ENCODE measurements around the gene CHSY1.
"Not testable (repeated sequence)": the region's sequence is repeated elsewhere in the genome, so short reads cannot be mapped to it uniquely, and the experiment has no call there.

Gene CHSY1

DNA sequence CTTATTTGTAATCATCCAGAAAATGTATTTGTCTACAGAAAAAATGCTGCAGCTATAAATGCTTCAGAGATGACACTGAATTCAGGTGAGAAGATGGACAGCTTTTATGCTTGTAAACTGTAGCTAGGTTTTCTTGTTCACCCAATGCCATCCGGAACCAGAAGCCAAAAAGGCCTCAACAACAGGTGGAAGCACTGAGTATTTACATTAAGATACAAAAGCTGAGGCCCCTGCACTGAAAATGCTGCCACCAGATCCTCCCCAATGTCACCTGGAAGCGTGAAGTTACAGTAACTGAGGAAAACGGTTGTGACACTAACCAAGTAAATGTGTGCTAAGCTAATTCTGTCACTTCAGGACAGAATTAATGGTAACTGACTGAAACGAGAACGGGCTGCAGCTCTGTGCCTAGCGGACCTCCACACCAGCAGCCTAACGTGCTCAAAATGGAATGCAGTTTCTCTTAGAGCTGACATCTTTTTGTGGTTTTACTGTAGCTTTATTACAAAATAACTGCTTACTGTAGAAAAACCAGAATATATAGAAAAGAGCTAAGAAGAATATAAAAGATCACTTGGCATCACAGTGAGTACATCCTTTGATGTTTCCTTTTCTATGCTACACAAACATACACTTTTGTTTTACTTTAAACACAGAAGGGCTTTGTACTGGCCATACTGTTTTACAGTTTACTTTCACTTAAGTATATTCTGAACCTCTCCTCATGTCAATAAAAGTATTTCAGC lies 7.6 kb downstream of the CHSY1 start:
- DNase-seq (ENCODE audit: low spot score) = no peak

DNA sequence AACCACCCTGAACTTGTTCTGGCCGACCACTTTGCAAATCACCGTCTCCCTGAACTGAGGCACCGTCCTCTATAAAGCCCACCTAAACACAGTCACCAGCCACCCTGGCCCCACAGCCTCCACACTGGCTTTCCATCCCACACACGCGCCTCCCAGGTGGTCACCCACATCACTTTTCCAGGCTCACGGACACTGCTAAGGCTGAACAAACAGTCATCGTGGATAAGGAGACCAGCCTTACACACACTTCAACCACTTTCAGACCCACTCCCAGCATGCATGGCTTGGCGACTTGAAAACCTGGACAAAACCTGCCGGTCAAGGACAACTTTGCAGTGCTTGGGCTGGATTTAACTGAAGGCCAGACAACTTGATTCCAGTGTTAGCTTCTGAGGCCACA lies 8.4 kb downstream of the CHSY1 start:
- DNase-seq (ENCODE audit: low spot score) = no peak

DNA sequence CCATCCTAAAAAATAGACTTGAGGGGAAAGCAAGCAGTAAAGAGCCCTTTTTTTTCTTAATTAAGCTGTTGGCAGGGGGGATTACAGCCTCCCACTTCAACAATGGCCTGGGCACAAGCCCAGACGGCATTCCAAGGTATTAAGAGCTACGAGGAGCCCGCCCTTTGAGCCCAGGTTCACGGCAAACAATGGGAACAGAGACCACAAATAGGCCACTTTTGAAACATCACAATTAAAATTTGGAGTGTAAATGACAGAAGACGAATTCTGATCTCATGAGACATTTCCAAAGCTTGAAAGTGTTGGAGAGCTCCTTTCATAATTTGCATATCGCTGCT lies 8.9 kb downstream of the CHSY1 start:
- no peak for DNase-seq (ENCODE audit: low spot score)

DNA sequence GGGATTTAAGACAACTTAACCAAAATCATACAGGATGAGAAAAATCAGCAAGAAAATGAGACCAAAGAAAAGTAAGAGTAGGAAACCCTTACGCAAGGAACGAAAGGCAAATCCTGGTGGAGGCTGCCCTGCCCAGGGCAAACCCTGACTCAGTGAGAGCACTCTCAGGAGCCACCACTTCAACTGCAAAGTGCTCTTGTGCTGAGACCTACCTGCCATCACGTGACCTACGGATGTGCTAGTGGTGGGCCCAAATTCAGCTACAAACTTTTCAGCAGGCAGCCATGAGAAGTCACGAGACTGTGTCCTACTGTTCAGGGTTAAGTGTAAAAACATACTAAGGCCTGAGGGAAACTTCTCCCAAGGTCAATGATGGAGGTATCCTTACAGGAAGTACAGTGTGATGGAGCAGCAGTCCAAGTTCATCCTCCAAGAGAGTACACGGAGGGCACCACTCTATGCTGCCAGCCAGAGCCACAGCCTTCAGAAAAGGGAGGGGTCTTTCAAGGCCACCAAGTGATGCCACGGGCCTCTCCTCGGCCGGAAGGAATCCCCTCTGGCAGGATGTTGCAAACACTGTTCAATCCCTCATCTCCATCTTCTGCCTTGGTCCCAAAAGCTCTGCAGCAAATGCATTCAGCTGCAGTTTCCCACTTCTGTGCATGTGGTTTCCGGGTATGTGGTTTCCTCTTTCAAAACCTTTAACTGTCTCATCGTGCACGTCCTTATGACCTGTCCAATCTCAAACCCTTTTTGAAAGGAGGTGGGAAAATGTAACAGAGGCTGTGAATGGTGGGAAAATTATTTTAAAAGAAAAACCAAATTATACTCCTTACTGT lies 9.5 kb downstream of the CHSY1 start:
- DNase-seq (ENCODE audit: low spot score) = peak; percentile 67

DNA sequence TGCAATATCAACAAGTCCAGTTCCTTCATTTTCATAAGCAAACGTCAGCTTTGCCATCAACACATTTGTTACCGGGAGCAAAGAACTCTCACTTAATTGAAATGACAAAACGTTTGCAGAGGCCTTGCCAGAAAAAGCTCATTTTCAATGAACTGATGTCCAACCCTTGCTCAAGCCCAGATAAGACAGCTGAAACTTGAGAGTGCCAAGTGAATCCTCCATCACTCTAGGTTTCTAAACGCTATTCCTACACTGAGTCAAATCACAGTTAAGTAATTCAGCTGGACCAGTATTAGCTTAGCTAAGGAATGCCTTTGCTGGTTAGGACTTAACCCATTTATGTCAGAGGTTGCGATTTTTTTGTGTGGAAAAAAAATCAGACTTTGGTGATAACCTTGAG lies 11.5 kb downstream of the CHSY1 start:
- no peak for DNase-seq (ENCODE audit: low spot score)

DNA sequence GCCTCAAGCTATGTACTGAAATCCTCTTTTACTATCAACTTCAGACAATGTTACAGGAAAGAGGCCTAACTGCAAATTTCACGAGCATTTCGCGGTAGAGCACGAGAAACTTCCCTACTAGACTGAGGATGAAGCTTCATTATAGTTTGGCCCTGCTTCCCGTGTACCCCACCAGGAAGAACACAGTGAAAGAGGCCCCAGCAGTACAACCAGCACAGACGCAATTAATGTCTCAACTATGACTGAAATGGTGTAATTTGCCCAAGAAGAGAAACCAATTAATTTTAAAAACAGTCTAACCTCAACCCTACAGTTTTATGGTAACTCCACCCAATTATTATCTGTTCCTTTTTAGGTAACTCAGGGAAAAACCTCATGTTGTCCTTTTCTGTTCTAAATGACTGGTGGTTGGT lies 12.1 kb downstream of the CHSY1 start:
- no peak for DNase-seq (ENCODE audit: low spot score)

DNA sequence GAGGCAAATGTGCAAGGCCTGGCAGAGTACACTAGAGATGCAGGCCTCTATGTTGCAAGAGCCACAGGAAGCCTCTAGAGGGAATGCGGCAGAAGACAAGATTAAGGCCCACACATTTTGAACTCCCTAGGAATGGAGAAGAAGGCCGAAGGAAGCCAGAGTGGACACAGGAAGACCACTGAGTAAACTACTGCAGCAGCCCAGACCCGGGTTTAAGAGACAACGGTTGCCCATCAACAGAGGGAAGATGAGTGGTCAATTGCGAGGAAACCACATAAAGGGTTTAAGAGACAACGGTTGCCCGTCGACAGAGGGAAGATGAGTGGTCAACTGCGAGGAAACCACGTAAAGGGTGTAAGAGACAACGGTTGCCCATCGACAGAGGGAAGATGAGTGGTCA lies 14.6 kb downstream of the CHSY1 start:
- DNase-seq (ENCODE audit: low spot score) = no peak

DNA sequence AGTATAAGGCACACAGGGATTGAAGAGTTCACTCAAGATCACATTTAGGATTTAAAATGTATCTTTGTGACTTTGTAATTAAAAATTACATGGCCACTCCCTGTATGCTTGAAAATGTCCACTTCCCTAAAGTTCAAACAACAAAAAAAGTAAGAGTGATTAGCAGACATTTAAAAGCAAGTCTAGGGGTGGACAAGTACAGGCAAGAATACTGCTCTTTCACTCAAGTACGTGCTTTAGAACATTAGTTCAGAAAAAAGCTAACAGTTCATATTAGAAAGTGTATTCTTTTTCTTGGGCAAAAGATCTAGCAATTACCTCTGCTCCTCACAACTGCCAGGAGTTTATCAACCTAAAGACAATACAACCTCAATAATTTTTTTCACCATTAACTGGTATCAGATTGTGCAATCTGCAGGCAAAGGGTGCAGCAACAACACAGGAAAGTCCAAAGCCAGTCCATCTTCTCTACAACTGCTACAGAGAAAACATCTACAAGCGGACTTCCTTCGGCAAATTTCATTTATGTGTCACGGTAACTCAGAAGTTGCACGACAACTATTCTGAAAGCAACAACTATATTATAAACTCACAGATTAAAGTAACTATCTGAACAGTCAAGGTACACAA lies 18.1 kb downstream of the CHSY1 start:
- no peak for DNase-seq (ENCODE audit: low spot score)

DNA sequence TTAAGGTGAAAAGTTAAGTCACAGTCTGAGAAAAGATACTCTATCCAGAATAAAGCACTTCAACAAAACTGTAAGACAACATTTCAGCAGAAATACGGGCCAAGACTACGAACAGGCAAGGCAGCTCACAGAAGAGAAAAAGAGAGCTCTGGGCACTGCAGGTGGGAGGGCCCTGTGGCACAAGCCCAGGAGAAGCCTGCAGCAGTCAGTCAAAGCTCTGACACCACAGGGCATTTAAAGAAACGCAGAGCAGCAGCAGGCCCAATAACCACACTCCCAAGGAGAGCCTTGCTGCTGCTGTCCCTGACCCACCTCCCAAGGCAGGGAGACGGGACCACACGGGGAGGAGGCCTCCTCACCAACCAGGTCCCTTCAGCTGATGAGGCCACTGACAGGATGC lies 19.2 kb downstream of the CHSY1 start:
- DNase-seq (ENCODE audit: low spot score) = no peak

DNA sequence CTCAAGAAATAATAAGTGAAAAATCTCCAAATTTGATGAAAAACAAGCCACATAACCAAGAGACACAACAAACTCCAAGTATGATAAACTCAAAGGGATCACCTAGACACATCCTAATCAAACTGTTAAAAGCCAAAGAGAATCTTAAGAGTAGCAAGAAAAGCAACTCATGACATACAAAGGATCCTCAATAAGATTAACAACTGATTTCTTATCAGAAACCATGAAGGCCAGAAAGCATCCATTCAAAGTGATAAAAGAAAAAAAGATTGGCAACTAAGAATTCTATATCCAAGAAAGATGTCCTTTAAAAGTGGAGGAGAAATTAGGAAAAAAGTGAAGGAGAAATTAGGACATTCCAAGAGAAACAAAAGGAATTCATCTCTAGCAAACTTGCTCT lies 23.5 kb downstream of the CHSY1 start:
- no peak for DNase-seq (ENCODE audit: low spot score)

DNA sequence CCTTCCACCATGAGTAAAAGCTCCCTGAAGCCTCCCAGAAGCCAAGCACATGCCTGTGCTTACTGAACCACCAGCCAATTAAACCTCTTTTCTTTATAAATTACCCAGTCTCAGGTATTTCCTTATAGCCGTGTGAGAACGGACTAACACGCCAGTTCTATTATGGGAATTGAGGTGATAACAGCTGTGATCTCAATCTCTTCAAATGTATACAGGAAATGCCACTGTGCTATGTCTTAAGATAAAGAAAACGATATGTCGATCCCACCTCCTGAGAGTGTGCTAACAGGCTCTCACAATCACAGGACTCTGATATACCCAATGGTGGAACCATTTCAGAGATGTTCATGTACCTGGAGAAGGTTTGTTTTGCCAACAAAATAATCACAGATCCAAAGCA lies 26.2 kb downstream of the CHSY1 start:
- DNase-seq (ENCODE audit: low spot score) = no peak

DNA sequence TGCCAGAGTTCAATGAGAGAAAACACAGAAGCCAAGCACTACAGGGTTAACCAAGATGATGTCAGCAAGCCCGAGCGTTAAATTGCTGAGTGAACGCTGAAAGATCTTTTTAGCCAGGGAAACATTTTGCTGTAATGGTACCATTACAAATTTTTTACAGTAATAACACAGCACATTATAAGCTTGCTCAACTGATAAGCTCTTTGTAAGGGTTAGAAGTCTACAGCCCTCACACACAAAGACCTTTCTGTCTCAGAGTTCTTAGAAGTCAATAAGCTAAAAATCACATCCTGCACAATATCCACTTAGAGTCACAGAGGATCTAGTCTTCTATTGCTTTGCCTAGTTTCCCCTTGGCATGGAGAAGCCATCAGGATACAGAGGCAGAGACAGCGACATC lies 29.9 kb downstream of the CHSY1 start:
- DNase-seq (ENCODE audit: low spot score) = no peak

DNA sequence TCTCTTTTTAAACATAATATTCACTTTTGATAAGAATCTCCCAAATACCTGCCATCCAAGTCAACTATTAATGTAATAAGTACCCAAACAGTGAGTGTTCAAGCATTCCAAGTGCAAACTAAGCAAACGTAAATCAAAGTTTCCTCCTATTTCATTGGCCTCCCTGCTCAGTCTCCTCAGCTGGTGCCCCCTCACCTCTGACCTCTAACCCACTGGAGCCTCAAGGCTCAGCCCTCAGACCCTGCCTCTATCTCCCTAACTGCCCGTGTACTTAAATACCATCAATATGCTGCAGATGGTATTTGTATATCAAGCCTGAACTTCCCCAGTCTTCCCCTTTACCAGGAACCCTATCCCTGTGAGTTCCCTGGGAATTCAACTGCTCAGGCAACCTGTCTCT lies 31.8 kb downstream of the CHSY1 start:
- no peak for DNase-seq (ENCODE audit: low spot score)

DNA sequence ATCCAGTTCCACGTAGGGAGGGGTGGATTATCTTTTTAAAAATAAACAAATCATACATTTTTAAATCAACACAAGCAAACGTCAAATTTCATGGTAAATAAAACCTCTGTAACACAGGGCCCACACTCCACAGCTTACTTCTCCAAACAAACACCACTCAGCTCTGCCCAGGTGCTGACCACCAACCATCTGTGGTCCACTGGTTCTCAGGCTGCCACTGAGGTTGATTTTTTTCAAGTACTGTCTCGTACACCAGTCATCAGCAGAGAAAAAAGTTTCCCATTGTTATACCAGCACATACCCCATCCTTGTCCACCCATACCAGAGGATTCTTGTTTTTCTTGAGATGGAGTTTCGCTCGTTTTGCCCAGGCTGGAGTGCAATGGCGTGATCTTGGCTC lies 32.4 kb downstream of the CHSY1 start:
- no peak for DNase-seq (ENCODE audit: low spot score)

DNA sequence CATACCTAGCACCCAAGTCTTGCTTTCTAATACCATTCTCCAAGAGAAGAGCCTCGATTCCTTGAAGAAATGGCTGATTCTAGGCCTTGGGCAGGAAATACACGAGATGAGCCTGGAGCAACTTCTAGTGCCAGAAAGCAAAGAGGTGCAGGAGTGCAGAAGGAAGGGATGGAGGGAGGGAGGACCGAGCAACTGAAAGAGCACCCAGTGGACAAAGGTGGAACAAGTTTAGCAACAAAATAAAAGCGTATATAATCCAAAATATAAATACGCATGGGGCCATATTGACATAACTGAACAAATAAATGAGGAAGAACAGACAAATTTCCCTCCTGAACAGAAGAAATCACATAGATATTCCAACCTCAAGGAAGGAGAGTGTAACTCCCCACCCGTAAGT lies 34.4 kb downstream of the CHSY1 start:
- no peak for DNase-seq (ENCODE audit: low spot score)

DNA sequence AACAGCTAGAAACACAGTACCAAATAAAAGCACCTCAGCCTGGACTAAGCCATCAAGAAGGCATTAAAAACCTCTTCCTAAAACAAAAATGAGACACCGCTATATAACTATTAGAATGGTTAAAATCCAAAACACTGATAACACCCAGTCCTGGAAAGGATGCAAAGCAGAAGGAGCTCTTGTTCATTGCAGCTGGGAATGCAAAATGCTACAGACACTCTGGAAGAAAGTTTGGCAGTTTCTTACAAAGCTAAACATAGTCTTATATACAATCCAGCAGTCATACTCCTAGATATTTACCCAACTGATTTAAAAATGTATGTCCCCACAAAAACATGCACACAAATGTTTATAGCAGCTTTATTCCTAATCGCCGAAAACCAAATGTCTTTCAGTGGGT lies 35.7 kb downstream of the CHSY1 start:
- DNase-seq (ENCODE audit: low spot score) = no peak

DNA sequence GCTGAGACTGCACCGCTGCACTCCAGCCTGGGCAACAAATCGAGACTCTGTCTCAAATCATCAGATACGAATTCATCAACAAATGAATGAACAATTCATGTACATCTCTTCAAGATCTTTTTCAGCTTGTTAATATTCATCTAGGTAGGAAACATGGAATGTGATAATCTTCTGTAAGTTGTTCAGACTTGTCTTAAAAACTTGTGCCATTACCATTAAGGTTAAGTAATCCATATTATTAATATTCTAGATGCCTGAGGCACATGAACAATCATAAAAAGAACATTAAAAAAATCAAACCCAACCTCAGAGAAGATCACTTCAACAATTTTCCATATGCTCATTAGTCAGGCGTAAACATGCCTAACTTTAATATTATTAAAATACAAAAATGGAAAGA lies 36.2 kb downstream of the CHSY1 start:
- no peak for DNase-seq (ENCODE audit: low spot score)

DNA sequence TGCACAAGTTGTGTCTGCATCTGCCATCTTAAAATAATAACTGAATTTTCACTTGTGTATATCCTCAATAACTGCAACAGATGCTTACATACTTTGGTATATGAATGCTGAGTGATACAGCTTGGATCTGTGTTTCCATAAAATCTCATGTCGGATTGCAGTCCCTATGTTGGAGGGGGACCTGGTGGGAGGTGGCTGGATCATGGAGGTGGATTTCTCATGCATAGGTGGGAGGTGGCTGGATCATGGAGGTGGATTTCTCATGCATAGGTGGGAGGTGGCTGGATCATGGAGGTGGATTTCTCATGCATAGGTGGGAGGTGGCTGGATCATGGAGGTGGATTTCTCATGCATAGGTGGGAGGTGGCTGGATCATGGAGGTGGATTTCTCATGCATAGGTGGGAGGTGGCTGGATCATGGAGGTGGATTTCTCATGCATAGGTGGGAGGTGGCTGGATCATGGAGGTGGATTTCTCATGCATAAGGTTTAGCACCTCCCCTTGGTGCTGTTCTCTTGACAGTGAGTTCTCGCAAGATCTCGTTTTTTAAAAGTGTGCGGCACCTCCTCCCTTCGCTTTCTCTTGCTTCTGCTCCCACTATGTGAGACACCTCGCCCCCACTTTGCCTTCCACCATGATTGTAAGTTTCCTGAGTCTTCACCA lies 37.3 kb downstream of the CHSY1 start:
- DNase-seq (ENCODE audit: low spot score) = not testable (repeated sequence)

DNA sequence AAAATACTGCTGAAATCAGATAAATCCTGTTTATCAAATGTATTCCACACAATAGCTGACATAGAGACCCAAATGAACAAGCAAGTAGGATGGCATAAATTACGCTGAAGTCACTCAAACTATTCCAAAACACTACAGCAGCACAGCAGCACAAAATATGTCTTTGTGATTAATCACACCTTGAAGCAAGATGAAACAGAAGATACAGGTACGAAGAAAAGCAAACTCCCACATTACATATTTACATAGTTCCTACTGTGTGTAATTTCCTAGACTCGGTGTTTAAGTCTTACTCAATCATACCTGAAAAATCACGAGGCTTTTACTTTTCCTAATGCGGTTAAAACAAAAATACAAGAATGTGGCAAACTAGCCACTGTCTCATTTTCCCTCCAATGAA lies 38.3 kb downstream of the CHSY1 start:
- DNase-seq (ENCODE audit: low spot score) = no peak

DNA sequence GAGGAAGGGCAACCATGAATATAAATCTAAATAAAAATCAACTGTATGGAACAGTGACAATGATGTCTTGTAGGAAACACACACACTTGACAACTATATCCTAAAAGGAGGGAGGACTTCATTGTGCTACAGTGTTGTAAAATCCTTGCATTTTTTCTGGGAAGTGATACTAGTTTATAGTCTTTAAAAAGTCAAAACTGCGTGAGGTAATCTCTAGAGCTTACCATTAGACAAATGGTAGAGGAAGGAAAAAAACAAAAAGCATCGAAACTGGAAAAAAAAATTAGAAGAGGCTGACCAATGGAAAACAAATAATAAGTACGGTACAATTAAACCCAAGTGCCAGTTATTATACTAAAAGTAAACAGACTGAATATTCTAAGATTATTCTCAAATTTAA lies 38.7 kb downstream of the CHSY1 start:
- DNase-seq (ENCODE audit: low spot score) = no peak

DNA sequence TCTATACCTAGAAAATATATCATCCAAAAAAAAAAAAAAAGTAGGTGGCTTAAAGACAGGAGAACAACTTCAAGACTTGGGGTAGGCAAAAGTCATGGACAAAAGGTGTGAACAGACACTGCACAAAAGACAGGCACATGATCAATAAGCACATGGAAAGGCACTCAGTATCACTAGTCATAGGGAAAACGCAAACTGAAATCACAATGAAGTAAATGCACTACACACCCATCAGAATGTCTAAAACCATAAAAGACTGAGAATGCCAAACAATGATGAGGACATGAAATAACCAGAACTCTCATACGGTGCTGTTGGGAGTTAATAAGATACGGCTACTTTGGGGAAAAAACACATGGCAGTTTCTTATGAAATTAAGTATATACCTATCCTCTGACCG lies 40.0 kb downstream of the CHSY1 start:
- no peak for DNase-seq (ENCODE audit: low spot score)

DNA sequence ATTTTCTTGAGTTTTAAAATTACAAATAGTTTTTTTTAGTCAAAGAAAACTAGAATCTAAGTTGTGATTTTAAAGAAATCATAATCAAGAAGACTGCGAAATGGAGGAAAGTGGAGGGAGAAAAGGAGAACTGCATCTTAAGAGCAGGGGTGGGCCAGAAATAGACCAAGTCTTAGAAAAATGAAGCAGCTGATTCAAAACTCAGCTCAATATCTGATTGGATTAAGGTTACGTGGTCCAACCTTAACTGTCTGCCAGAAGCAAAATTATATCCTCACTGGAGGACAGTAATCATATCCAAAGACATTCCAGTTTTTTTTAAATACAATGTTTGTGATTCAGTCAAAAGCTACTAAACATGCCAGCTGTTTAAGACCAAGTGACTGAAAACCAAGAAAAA lies 41.4 kb downstream of the CHSY1 start:
- no peak for DNase-seq (ENCODE audit: low spot score)

DNA sequence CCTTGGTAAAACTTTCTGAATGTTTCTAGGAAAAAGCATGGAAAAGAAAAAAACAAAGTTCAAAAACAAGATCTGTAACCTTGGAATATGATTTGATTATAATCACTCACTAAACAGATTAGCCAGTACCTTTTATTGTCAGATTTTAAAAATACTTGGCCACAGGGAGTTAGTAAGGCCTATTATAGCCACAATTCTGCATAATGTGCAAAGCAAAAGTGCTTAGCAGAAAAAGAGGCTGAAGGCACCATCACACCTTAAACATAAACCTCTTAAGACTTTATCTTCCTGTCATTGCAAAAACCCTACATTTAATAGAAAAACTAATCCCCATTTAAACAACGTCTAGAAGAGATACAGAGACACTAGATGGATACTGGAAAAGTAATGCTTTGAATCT lies 41.8 kb downstream of the CHSY1 start:
- DNase-seq (ENCODE audit: low spot score) = no peak

All from AG20443 (cell line).